Activated CD4-positive, alpha-beta T cell treated with anti-CD3 and anti-CD28 coated beads, Interleukin-2, amount 10 ng/mL, durations not matched to agents 7 days and 5 days (primary cell): ENCODE data around the gene DHRS12. TPM values are rescaled to one million over a fixed set of nuclear protein-coding genes. Genes with fewer than 3 reads are reported as not detected.

Experiments
- CTCF ChIA-PET: fragments of 350-600 bp; sonication (Branson Sonifier 250); formaldehyde crosslinking; loops from one replicate; lab custom pipeline; 2021; ENCODE audit warnings: antibody characterized with exemption; lab: Charles Lee
- POLR2A ChIA-PET: fragments of 350-600 bp; sonication (Branson Sonifier 250); formaldehyde crosslinking; loops from one replicate; lab custom pipeline; 2021; ENCODE audit warnings: antibody characterized with exemption; lab: Charles Lee
- DNase-seq: peaks from one replicate; pipeline ENCODE4 v3.0.0-alpha.2; 2020
- H3K27ac Mint-ChIP-seq: one replicate; pipeline ENCODE4 v1.8.0; 2021; ENCODE audit warnings: mild to moderate bottlenecking, moderate library complexity, mixed read lengths
- H3K27me3 Mint-ChIP-seq: one replicate; pipeline ENCODE4 v1.8.0; 2021; ENCODE audit warnings: mixed read lengths
- H3K36me3 Mint-ChIP-seq: one replicate; pipeline ENCODE4 v1.8.0; 2021; ENCODE audit warnings: low read depth, mixed read lengths
- H3K4me1 Mint-ChIP-seq: one replicate; pipeline ENCODE4 v1.8.0; 2021; ENCODE audit warnings: mixed read lengths
- H3K4me3 Mint-ChIP-seq: one replicate; pipeline ENCODE4 v1.8.0; 2021; ENCODE audit warnings: mild to moderate bottlenecking, moderate library complexity, mixed read lengths
- H3K9me3 Mint-ChIP-seq: one replicate; pipeline ENCODE4 v1.8.0; 2021; ENCODE audit warnings: mixed read lengths
- total RNA-seq, 2 experiments: library from RNA; stranded (reverse); gene quantifications; one replicate each; pipeline ENCODE4 v1.2.3, GENCODE V29; 2021

Gene DHRS12
- total RNA-seq, 2 experiments from 2014 or later = 9.5 to 9.7 TPM

- DNase-seq = no peak
- Mint-ChIP-seq H3K27me3 (no peaks in the 10 kb centered on the region), H3K4me1 (peaks cover 72% of the 10 kb centered on the region), H3K27ac (peak overlapping the region; percentile 82), H3K36me3 (peaks cover 4% of the 10 kb centered on the region), H3K4me3 (no peak overlapping the region), H3K9me3 (no peaks in the 10 kb centered on the region)
- CTCF ChIA-PET = interaction anchor here (0.6 to 4.4 kb wide), 12 partner anchors 10 to 436 kb away, joined by 3 to 41 read pairs (median 6); partner anchors contain the start of gene TMEM272
- POLR2A ChIA-PET = no interaction called here
Measured at GRCh38 chr13:51815848-51816247, 11.9 kb upstream of the DHRS12 start.

GRCh38 chr13:51814825-51815650, 11.1 kb upstream of the DHRS12 start:
- Mint-ChIP-seq H3K36me3 (peaks cover 4% of the 10 kb centered on the region), H3K9me3 (no peaks in the 10 kb centered on the region), H3K4me3 (peak overlapping the region; percentile 1), H3K27ac (peak overlapping the region; percentile 82), H3K4me1 (peaks cover 65% of the 10 kb centered on the region), H3K27me3 (no peaks in the 10 kb centered on the region)
- peak; percentile 83 for DNase-seq
- CTCF ChIA-PET = interaction anchor here (0.7 to 4.4 kb wide), 17 partner anchors 10 to 435 kb away, joined by 3 to 41 read pairs (median 5); partner anchors contain the start of gene TMEM272
- POLR2A ChIA-PET = no interaction called here

GRCh38 chr13:51814071-51814470, 10.1 kb upstream of the DHRS12 start:
- Mint-ChIP-seq H3K4me1 (peaks cover 56% of the 10 kb centered on the region), H3K36me3 (peaks cover 4% of the 10 kb centered on the region), H3K9me3 (no peaks in the 10 kb centered on the region), H3K4me3 (no peak overlapping the region), H3K27me3 (no peaks in the 10 kb centered on the region), H3K27ac (no peak overlapping the region)
- ChIA-PET POLR2A (no interaction called here), CTCF (interaction anchor here (0.7 to 4.4 kb wide), 12 partner anchors 9 to 313 kb away, joined by 3 to 41 read pairs (median 4); no protein-coding TSS in a partner anchor)
- no peak for DNase-seq

- DNase-seq = no peak
- no peak overlapping the region for H3K27ac Mint-ChIP-seq
- H3K36me3 Mint-ChIP-seq = no peaks in the 10 kb centered on the region
- ChIA-PET POLR2A (no interaction called here), CTCF (interaction anchor here (1.5 to 4.4 kb wide), 2 partner anchors 14 to 20 kb away, joined by 5 to 41 read pairs; no protein-coding TSS in a partner anchor)
- no peaks in the 10 kb centered on the region for H3K27me3 Mint-ChIP-seq
- H3K4me3 Mint-ChIP-seq = no peak overlapping the region
- peaks cover 41% of the 10 kb centered on the region for H3K4me1 Mint-ChIP-seq
- no peaks in the 10 kb centered on the region for H3K9me3 Mint-ChIP-seq
Measured at GRCh38 chr13:51811920-51812451, 8.0 kb upstream of the DHRS12 start.

- H3K4me3 Mint-ChIP-seq = no peak overlapping the region
- ChIA-PET CTCF (interaction anchor here (0.7 to 1.5 kb wide), 2 partner anchors 13 to 226 kb away, joined by 3 to 4 read pairs; no protein-coding TSS in a partner anchor), POLR2A (no interaction called here)
- no peaks in the 10 kb centered on the region for H3K9me3 Mint-ChIP-seq
- H3K27me3 Mint-ChIP-seq = no peaks in the 10 kb centered on the region
- no peak for DNase-seq
- H3K27ac Mint-ChIP-seq = no peak overlapping the region
- H3K4me1 Mint-ChIP-seq = peaks cover 35% of the 10 kb centered on the region
- H3K36me3 Mint-ChIP-seq = no peaks in the 10 kb centered on the region
Measured at GRCh38 chr13:51811046-51811445, 7.1 kb upstream of the DHRS12 start.

GRCh38 chr13:51808811-51809210, 4.8 kb upstream of the DHRS12 start:
- POLR2A ChIA-PET = no interaction called here
- no peaks in the 10 kb centered on the region for H3K27me3 Mint-ChIP-seq
- no peak overlapping the region for H3K4me3 Mint-ChIP-seq
- no peak for DNase-seq
- H3K27ac Mint-ChIP-seq = no peak overlapping the region
- CTCF ChIA-PET = interaction anchor here (0.9 kb wide), 1 partner anchor 225 kb away, joined by 3 read pairs; no protein-coding TSS in a partner anchor
- H3K36me3 Mint-ChIP-seq = peaks cover 3% of the 10 kb centered on the region
- H3K4me1 Mint-ChIP-seq = peaks cover 32% of the 10 kb centered on the region
- H3K9me3 Mint-ChIP-seq = no peaks in the 10 kb centered on the region

- no peak for DNase-seq
- Mint-ChIP-seq H3K27ac (no peak overlapping the region), H3K4me3 (no peak overlapping the region), H3K27me3 (no peaks in the 10 kb centered on the region), H3K36me3 (peaks cover 3% of the 10 kb centered on the region), H3K4me1 (peaks cover 42% of the 10 kb centered on the region), H3K9me3 (no peaks in the 10 kb centered on the region)
- CTCF ChIA-PET = no interaction called here
- POLR2A ChIA-PET = no interaction called here
Measured at GRCh38 chr13:51807041-51807440, 3.1 kb upstream of the DHRS12 start.

GRCh38 chr13:51806566-51806965, 2.6 kb upstream of the DHRS12 start:
- H3K4me3 Mint-ChIP-seq = no peak overlapping the region
- POLR2A ChIA-PET = no interaction called here
- CTCF ChIA-PET = no interaction called here

GRCh38 chr13:51805925-51806324, 2.0 kb upstream of the DHRS12 start:
- Mint-ChIP-seq H3K27ac (no peak overlapping the region), H3K4me1 (peaks cover 43% of the 10 kb centered on the region), H3K9me3 (no peaks in the 10 kb centered on the region), H3K27me3 (no peaks in the 10 kb centered on the region), H3K36me3 (peaks cover 3% of the 10 kb centered on the region), H3K4me3 (no peak overlapping the region)
- no peak for DNase-seq
- CTCF ChIA-PET = interaction anchor here (1.1 to 1.6 kb wide), 3 partner anchors 8 to 10 kb away, joined by 3 to 8 read pairs (median 6); no protein-coding TSS in a partner anchor
- POLR2A ChIA-PET = no interaction called here

More at GRCh38 chr13:51806566-51806965, 2.6 kb upstream of the DHRS12 start:
- Mint-ChIP-seq H3K36me3 (peaks cover 3% of the 10 kb centered on the region), H3K27ac (no peak overlapping the region), H3K4me1 (peaks cover 42% of the 10 kb centered on the region), H3K27me3 (no peaks in the 10 kb centered on the region), H3K9me3 (no peaks in the 10 kb centered on the region)
- no peak for DNase-seq

GRCh38 chr13:51805313-51805712, 1.4 kb upstream of the DHRS12 start:
- ChIA-PET CTCF (interaction anchor here (1.1 to 1.6 kb wide), 3 partner anchors 9 to 10 kb away, joined by 3 to 8 read pairs (median 6); no protein-coding TSS in a partner anchor), POLR2A (no interaction called here)
- no peaks in the 10 kb centered on the region for H3K9me3 Mint-ChIP-seq
- H3K27ac Mint-ChIP-seq = peak overlapping the region; percentile 91
- DNase-seq = no peak
- H3K27me3 Mint-ChIP-seq = no peaks in the 10 kb centered on the region
- peaks cover 3% of the 10 kb centered on the region for H3K36me3 Mint-ChIP-seq
- peaks cover 41% of the 10 kb centered on the region for H3K4me1 Mint-ChIP-seq
- H3K4me3 Mint-ChIP-seq = peak overlapping the region; percentile 84

- ChIA-PET POLR2A (no interaction called here), CTCF (interaction anchor here (1.1 to 1.6 kb wide), 3 partner anchors 8 to 11 kb away, joined by 3 to 8 read pairs (median 6); no protein-coding TSS in a partner anchor)
- Mint-ChIP-seq H3K27ac (peak overlapping the region; percentile 91), H3K4me1 (peaks cover 41% of the 10 kb centered on the region), H3K4me3 (peak overlapping the region; percentile 84), H3K9me3 (no peaks in the 10 kb centered on the region), H3K36me3 (peaks cover 3% of the 10 kb centered on the region), H3K27me3 (no peaks in the 10 kb centered on the region)
- peak; percentile 31 for DNase-seq
Measured at GRCh38 chr13:51804295-51805172, 571 bp upstream of the DHRS12 start.
